HG02852 (cell line): ENCODE measurements around the gene TRAFD1.
"Not testable (repeated sequence)": the region's sequence is repeated elsewhere in the genome, so short reads cannot be mapped to it uniquely, and the experiment has no call there.

Experiments used
- ATAC-seq: cut with Tn5 transposase; IDR thresholded peaks from one replicate; pipeline ENCODE4 v1.9.1; 2021; ENCODE audit warnings: mild to moderate bottlenecking, moderate library complexity; ENCODE audit not compliant: unreplicated experiment

TRAFD1 gene

DNA sequence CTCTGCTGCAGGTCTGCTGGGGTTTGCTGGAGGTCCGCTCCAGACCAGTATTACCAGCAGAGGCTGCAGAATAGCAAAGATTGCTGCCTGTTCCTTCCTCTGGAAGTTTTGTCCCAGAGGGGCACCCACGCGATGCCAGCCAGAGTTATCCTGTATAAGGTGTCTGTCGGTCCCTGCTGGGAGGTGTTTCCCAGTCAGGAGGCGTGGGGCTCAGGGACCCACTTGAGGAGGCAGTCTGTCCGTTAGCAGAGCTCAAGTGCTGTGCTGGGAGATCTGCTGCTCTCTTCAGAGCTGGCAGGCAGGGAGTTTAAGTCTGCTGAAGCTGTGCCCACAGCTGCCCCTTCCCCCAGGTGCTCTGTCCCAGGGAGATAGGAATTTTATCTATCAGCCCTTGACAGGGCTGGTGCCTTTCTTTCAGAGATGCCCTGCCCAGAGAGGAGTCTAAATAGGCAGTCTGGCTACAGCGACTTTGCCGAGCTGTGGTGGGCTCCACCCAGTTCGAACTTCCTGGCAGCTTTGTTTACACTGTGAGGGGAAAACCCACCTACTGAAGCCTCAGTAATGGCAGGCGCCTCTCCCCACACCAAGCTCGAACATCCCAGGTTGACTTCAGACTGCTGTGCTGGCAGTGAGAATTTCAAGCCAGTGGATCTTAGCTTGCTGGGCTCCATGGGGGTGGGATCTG is 33.2 kb downstream of the TRAFD1 start:
- ATAC-seq = not testable (repeated sequence)

DNA sequence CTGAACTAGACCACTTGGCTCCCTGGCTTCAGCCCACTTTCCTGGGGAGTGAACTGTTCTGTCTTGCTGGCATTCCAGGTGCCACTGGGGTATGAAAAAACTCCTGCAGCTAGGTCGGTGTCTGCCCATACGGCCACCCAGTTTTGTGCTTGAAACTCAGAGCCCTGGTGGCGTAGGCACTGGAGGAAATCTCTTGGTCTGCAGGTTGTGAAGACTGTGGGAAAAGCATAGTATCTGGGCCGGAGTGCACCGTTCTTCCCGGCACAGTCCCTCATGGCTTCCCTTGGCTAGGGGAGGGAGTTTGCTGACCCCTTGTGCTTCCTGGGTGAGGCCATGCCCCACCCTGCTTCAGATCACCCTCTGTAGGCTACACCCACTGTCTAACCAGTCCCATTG is 33.8 kb downstream of the TRAFD1 start:
- no peak for ATAC-seq

DNA sequence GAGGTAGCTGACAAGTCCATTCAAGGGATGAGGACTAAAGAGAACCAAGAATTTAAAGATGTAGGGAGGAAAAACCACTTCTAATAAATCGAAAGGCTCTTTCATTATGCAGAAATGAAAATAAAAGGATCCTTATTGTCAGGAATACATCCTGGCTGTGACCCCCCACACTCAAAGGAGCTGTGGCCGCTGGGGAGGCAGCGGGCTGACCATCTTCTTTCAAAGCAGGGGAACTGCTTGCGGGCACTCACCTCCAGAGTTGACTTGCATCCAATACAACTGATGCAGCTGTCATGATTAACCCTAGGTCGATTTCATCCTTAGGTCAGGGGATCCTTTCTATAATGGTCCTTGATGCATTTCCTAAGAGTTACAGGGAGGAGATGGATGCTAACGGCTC is 35.3 kb downstream of the TRAFD1 start:
- no peak for ATAC-seq

DNA sequence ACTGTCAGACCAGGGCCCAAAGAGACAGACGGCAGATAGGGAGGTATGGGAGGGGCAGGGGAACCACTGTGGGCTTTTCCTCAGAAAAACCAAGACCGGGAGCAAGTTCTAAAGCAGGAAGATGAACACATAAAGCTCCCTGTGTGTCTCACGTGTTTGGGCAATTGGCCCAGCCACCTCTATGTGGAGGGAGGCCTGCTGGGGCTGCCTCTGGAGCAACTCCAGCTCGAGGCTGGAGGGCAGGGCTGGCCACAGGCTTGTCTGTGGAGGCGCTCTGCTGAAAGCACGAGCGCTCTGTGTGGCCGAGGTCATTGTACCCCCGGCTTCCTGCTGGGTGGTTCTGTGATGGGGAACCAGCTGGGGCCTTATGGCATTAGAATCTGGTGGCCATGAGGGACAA is 36.4 kb downstream of the TRAFD1 start:
- ATAC-seq = no peak

DNA sequence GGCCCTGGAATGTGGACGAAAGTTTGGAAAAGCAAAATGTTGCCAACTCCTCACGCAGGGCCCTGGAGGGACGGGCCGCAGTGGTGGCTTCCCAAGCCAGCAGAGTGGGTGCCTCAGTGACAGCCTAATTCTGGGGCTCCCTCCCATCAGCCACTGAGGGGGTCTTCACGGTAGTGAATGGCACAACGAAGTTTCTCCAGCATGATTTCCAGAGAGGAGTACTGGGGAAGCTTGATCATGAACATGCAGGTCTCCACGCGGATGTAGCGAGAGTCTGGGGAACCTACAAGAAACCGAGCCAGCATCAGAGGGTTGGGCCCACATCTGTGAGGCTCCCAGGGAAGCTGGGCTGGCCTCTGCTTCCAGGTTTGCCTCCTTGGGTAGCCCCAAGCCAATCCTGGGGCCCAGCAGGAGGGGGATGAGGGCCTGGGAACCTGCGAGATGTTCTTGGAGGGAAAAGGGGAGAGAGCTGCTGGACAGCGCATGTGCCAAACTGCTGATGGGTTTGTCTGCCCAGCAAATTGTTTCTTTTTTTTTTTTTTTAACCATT is 37.0 kb downstream of the TRAFD1 start:
- ATAC-seq = no peak

DNA sequence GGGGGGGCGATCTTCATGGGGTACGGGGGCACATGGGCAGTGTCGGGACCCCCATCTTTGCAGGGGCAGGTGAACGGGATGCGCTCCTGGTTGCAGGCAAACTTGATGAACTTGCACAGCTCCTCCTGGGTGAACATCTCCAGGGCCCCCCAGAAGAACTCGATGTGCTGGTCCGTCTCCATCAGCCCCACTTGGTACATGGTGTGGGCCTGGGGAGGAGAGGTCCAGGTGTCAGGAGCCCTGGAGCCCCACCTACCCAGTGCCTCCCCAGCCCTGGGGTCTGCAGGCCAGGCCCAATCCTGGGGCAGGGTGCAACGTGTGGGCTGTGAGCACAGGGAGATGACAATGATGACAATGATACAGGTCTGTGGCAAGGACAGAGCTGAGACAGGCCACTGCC is 37.7 kb downstream of the TRAFD1 start:
- ATAC-seq = no peak

DNA sequence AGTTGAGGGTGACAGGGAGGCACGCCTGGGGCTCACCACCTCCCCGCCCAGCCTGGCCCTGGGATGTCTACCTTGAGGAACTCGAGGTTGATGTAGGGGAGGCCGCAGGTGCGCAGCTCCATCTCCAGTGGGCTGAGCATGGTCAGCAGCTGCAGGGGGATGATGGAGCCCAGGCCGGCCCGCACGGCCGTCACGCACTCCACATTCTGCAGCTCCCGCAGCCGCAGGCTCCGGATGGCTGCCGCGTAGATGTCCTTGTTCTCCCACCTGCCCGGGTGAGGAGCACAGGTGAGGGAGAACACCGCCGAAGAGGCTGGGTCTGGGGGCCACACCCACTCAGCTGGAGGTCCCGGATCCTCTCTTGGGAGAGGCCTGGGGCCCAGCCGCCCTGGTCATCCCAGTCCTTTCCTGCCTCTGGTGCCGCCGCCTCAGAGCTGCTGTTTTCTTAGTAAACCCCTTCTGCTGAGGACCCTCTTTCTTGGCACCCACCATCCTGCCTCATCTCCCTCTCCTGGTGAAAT is 38.2 kb downstream of the TRAFD1 start:
- no peak for ATAC-seq

DNA sequence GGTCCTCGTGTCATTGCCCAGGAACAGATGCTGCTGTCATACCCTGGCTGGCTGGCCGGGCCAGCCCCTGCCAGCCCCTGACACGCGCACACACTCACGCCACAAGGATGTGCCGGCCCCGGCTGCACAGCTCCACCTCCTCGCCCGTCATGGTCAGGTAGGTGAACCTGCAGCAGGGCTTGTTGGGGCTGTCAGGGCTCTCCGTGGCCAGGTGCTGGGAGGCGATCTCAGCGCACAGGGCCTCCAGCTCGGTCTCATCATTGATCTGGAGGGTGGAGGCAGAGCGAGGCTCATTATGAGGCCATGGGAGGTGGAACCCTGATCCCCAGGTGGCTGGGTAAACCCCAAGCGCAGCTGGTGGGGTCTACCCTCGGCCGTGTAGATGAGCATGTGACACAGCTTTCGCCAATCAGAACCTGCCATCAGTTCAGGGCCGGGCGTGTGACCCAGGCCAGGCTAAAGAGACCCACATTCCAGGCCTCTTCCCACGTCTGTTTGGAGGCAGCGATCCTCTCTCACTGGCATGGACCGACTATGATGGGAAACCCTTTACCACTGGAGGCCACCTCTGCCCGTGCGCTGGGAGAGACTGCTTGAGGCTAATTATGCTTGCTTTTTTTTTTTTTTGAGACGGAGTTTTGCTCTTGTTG is 38.8 kb downstream of the TRAFD1 start:
- no peak for ATAC-seq

DNA sequence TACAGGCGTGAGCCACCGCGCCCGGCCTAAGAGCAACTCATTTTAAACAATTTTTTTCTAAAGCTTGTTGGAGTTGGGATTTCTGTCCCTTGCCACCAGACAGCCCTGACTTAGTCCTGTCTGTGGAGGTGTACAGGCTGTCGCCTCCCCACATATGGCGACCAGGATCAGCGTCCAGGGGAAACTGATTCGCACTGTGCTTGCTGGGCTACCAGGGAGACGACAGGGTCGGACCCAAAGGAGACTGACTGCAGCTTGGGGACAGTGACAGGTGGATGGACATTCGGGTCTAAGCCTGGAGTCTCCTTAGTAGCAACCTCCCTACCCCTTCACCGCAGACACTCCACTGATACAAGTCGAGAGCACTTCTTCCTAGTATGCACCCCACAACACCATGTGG is 40.3 kb downstream of the TRAFD1 start:
- ATAC-seq = no peak

DNA sequence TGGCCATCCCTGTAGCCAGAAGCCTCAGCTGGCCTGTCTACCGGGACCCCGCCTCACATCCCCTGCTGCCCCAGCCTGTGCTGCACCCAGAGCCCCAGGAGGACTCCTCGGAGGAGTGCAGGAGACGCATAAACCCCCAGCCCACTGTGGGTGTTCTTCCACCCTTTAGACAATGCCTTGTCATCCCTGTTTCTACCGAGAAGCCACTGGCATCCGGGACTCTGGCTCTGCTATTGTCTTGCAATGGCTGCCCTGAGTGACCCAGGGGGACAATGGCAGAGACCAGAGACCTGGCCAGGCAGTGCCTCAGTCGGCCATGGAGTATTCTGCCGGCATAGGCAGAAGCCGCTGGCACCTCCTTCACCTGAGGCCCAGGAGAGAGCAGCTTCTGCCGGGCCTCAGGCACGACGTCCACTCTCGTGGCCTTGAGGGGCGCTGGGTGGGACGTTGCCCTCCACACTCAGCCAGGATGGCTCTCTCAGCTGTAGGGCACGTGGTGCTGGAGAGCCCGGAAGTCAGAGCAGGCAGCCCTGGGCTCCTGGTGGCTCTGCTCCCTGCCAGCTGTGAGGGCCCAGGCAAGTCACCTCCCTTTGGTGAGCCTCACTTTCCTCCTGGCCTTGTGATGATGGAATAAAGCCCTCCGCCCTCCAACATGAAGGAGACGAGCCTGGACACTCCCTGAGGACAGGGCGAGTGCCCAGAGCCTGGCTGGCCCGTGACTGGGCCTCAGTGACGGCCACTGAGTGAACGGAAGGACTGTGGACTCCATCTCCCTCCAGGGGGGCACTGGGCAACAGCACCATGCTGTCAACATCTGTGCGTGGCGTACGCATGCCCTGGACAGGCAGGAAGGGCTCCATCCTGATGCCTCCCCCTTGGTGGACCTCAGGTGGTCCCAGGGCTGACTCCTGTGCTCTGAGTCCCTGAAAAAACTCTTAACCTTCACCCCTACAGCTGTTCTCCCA is 41.0 kb downstream of the TRAFD1 start:
- no peak for ATAC-seq

DNA sequence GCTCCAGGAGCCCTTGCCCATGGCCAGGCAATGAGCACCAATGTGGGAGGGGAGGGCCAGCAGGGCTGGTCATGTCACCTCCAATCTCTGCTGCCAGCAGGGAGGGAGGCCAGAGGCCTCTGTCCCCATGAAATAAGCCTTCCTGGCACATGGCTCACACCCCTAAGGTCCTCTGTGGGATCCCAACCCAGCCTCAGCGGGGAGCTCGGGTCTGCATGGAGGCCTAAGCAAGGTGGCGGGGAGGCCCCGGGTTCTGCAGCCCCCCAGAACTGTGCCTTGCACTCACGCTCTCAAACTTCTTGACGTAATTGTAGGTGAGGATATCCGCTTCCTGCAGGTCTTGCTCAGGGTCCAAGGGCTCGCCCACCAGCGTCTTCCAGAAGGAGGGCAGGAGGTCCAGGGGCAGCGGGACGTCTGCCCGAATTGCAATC is 41.7 kb downstream of the TRAFD1 start:
- no peak for ATAC-seq

DNA sequence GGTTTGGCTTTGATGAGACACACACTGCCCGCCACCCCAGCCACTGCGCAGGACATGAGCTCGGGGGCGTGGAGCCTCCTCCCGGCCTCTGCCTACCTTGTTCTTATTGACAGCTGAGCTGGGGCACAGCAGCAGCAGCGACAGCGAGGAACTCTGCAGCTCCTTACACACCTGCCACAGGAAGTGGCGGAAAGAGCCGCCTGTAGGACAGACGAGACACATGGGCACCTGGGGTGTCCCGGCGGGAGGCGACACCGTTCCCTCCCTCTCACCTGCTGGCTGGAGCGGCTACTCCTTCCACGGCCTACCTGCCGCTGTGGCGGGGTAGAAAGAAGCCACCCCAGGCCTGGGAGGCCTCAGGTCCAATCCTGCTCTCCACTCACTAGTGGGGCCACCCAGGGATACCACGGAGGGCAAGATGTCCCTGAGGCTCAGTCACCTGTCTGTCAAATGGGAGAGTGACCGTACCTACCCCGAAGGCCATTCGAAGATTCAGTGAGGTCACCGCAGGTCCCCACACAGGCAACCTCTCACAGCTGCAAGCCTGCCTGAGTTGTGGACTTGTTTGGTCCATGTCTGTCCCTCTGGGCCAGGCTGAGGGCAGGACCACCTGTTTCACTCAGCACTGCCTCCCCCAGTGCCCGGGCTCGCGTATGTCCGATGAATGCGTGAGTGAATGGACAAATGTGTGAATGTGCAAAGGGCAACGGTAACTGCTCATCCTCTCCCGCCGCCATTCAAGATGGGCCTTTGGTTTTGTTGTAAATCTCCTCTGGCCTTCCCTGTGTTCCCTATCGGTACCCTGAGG is 42.6 kb downstream of the TRAFD1 start:
- ATAC-seq = no peak

DNA sequence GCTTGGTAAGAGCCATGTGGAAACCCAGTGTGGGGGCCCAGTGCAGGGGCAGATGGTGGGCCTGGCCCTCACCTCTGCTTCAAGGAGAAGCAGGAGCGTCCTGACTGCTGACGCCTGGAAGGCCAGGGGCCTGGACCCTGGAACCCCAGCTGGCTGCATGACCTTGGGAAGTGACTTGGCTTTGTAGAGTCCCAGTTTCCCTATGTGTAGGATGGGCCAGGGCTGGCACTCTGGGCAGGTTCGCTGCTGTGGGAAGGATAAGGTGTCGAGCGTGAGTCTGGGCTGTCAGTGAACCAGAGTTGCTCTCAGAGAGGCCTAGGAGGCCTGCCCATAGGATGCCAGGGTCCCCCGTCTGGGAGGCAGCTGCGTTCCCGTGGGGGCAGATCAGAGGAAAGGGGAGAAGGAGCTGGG is 43.2 kb downstream of the TRAFD1 start:
- ATAC-seq = no peak

DNA sequence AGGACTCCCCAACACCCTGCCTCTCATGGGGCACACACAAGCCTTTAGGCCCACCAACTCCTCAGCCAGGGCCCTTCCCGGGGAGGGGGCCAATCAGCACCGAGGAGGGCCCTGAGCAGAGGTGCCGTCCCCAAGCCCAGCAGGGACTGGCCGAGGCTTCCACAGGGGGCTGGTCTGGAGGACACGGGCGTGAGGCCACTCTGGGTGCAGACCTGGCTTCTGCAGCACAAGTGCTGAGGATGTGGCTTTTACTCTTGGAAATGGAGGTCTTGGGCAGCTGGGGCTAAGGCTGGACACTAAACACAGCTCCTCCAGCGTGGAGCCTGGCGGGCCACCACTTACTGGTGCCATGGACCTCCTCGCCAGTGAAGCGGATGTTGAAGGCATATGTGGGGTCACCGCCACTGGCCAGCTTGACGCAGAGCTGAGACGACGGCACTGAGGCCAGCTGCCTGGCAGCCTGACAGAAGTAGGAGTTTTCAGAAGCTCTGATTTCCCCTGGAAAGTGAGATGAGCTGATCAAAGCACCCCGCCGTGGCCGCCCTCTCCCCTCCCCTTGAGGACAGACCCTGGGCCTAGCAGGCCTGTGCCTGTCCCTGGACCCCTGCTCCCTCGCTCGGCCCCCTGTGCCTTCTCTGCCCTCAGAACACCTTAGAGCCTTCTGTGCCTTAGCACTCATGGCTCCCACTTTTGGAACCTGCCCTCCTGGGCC is 44.0 kb downstream of the TRAFD1 start:
- ATAC-seq = no peak

DNA sequence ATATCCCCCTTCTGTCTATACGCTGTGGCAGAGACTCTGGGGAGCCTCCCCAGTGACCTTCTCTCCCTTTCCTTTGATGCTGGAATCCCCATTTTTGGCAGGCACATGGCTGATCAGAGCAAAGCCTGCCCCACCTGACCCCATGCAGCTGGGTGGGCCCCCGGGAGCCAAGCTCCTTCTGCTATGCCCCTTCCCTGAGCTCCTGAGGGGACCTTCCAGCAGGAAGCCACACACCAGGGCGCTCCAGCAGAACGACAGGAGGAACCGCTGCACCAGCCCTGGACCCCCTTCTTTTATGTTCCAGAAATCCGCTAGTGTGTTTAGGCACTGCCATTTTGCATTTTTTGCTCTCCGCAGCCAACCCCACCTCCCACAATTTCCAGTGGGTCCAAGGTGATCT is 44.6 kb downstream of the TRAFD1 start:
- ATAC-seq = no peak

DNA sequence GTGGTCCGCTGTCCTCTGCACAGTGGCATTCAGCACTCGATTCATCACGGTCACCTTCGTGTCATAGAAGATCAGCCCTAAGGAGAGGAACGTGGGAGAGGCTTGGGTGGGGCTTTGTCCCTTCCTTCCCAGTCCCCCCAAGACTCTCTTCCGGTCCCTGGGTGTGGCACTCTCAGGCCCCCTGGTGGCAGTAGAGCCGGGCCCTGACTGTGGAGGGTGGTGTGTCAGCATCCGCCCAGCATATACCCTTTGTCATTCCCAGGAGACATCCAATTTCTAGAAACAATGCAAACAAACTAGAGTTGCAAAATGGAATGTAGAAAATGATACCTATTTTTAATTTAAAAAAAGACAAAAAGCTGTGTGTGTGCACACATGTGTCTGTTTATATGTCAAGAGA is 45.0 kb downstream of the TRAFD1 start:
- ATAC-seq = no peak

DNA sequence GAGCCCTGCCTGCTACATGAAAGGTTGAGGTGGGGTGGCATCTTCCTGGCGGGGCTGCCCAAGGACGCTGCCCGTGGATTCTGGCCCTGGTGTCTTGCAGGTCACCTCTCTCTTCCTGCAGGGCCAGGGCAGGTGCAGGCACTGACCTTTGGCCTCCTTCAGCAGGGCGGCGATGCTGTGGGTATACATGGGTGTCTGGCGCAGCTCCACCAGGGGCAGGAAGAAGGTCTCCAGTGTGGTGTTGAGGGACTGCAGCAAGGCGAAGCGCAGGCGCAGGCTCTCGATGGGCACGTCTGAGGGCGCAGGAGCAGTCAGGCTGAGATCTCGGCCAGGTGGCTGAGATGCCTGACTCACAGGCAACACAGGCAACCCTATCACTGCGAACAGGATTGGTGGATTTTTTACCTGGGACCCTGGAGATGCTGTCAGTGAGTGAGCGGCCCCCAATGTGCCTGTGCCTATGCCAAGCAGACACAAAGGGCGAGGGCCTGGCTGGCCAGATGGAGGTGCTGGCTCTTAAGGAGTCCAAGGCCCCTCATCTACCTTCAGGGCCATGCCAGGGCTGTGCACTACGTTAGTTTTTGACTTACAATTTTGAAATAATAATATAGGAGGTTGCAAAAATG is 45.7 kb downstream of the TRAFD1 start:
- ATAC-seq = no peak

DNA sequence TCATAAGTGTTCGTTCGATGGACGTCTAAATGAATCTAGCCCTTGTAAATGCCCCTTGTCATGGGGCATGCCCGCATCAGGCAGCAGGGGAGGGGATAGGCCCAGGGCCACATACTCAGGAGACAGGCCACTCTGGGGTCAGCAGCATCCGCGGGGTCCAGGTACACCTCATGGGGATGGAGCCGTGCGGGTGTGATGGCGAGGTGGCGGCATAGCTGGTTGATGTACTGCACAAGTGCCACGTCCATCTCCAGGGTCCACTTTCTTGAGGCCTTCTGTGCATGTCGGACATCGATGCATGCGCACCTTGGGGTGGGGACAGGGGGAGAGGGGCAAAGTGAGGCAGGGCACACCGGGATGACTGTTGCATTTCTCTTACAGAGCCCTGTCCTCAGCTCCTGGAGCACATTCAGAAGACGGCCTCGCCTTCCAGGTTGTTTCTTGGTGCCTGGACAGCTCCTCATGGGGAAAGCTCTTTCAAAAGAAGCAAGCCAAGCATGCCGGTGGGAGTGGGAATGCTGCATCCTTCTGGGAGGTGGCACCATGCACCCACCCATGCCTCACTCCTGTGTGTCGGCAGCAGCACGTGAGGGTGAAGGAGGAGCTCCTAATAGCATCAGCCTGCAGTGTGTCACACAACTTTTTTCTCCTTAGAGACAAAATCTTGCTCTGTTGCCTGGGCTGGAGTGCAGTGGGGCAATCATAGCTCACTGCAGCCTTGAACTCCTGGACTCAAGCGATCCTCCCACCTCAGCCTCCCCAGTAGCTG is 47.4 kb downstream of the TRAFD1 start:
- ATAC-seq = no peak
